A549 treated with AZD9567 at 1 μM for 4 hours (cell line): ENCODE data around the gene SLC44A3. TPM values are rescaled to one million over a fixed set of nuclear protein-coding genes. Genes with fewer than 3 reads are reported as not detected.

Source experiments
- total RNA-seq: library from RNA; stranded (reverse); fragments of 200-300 nt; extraction: Qiagen RNA extraction; gene quantifications from 5 replicates; pipeline ENCODE4 v1.2.3, GENCODE V29; 2022; ENCODE audit not compliant: insufficient read depth

The SLC44A3 gene
- total RNA-seq: 1.4 to 2.5 TPM (median 1.7 TPM) in 5 replicates

GRCh38 chr1:94819945-94820746 is at the start of gene SLC44A3:
Gene SLC44A3 (plus strand): TSS chr1:94820357. CDS start chr1:94820452, 95 bp downstream.

GRCh38 chr1:94926915-94927404 is 106.8 kb downstream of the SLC44A3 start, which contains the start of gene CNN3:
Gene CNN3 (minus strand): TSS chr1:94927110. CDS start chr1:94926894, 216 bp downstream.

Other genes with a start within 250 kb of the SLC44A3 start
- 47.1 to 60.7 TPM (median 47.8 TPM) in 5 replicates for gene CNN3, start 106.8 kb downstream of the SLC44A3 start, total RNA-seq